Neural cell (in vitro differentiated cells): Measurements from ENCODE around the gene SDK2. TPM values are rescaled to one million over a fixed set of nuclear protein-coding genes. Genes with fewer than 3 reads are reported as not detected.

Experiments used
- H2AFZ ChIP-seq: fragments of 200-600, 300-800 bp; sonication (generic), shearing (Covaris generic); 2 replicates; pipeline ENCODE4 v1.6.0; 2014; ENCODE audit warnings: low read depth, mild to moderate bottlenecking, antibody characterized with exemption, low read length, moderate library complexity
- H3F3A ChIP-seq: fragments of 200-600 bp; shearing (Covaris generic); 2 replicates; pipeline ENCODE4 v1.6.1; 2016; ENCODE audit warnings: mild to moderate bottlenecking, moderate library complexity, mixed read lengths, antibody characterized with exemption, low read length; ENCODE audit not compliant: insufficient read depth, poor library complexity, severe bottlenecking
- H3K27ac ChIP-seq: fragments of 200-600, 300-800 bp; sonication (generic), shearing (Covaris generic); 2 replicates; pipeline ENCODE4 v1.5.1; 2014; ENCODE audit warnings: mild to moderate bottlenecking, low read length, moderate library complexity
- H3K27me3 ChIP-seq: fragments of 300-800, 200-600 bp; sonication (generic), shearing (Covaris generic); 2 replicates; pipeline ENCODE4 v1.6.0; 2014; ENCODE audit warnings: mild to moderate bottlenecking, low read depth, low read length, moderate library complexity; ENCODE audit not compliant: insufficient read depth
- H3K36me3 ChIP-seq: fragments of 300-800, 200-600 bp; sonication (generic), shearing (Covaris generic); 2 replicates; pipeline ENCODE4 v1.5.1; 2014; ENCODE audit warnings: mild to moderate bottlenecking, antibody characterized with exemption, low read length, moderate library complexity; ENCODE audit not compliant: insufficient read depth
- H3K4me2 ChIP-seq: fragments of 300-800, 200-600 bp; sonication (generic), shearing (Covaris generic); 2 replicates; pipeline ENCODE4 v1.6.0; 2014; ENCODE audit warnings: mild to moderate bottlenecking, low read length
- H3K4me3 ChIP-seq: fragments of 300-800, 200-600 bp; sonication (generic), shearing (Covaris generic); 2 replicates; pipeline ENCODE4 v1.5.1; 2014; ENCODE audit warnings: mild to moderate bottlenecking, low read length, moderate library complexity
- H3K79me2 ChIP-seq: fragments of 200-600 bp; shearing (Covaris generic); replicated peaks from 2 replicates; pipeline ENCODE4 v1.6.0; 2014; ENCODE audit warnings: mild to moderate bottlenecking, low read length, moderate library complexity; ENCODE audit not compliant: insufficient read depth
- H3K9ac ChIP-seq: fragments of 300-800, 200-600 bp; sonication (generic), shearing (Covaris generic); 2 replicates; pipeline ENCODE4 v1.6.1; 2016; ENCODE audit warnings: mild to moderate bottlenecking, low read length, mixed read lengths
- H3K9me2 ChIP-seq: fragments of 200-600 bp; shearing (Covaris generic); 2 replicates; pipeline ENCODE4 v1.6.1; 2016; ENCODE audit warnings: mild to moderate bottlenecking, low read length, mixed read lengths; ENCODE audit not compliant: insufficient read depth
- H3K9me3 ChIP-seq: fragments of 200-600, 300-800 bp; sonication (generic), shearing (Covaris generic); 2 replicates; pipeline ENCODE4 v1.6.1; 2016; ENCODE audit warnings: mild to moderate bottlenecking, mixed run types, low read length, moderate library complexity, mixed read lengths
- H4K20me1 ChIP-seq: fragments of 200-600 bp; shearing (Covaris generic); 2 replicates; pipeline ENCODE4 v1.6.1; 2016; ENCODE audit warnings: mild to moderate bottlenecking, mixed run types; ENCODE audit not compliant: insufficient read depth
- CTCF ChIP-seq: fragments of 450-650 bp; IDR thresholded peaks from 2 replicates; pipeline ENCODE4 v1.5.1; 2014; ENCODE audit warnings: antibody characterized with exemption, mild to moderate bottlenecking, moderate library complexity; ENCODE audit not compliant: poor library complexity, severe bottlenecking
- EP300 ChIP-seq: fragments of 450-650 bp; conservative IDR thresholded peaks from 2 replicates; pipeline ENCODE4 v1.6.1; 2014; ENCODE audit warnings: antibody characterized with exemption, mild to moderate bottlenecking, moderate library complexity; ENCODE audit not compliant: poor library complexity, severe bottlenecking
- EZH2 ChIP-seq: fragments of 200-600, 300-800 bp; shearing (Covaris generic), sonication (generic); IDR thresholded peaks from 2 replicates; pipeline ENCODE4 v1.6.1; 2014; ENCODE audit warnings: antibody characterized with exemption, low read length, borderline replicate concordance, mild to moderate bottlenecking; ENCODE audit not compliant: insufficient read depth, poor library complexity, severe bottlenecking
- MXI1 ChIP-seq: fragments of 450-650 bp; conservative IDR thresholded peaks from 2 replicates; pipeline ENCODE4 v1.6.1; 2014; ENCODE audit warnings: antibody characterized with exemption, mild to moderate bottlenecking; ENCODE audit not compliant: poor library complexity, severe bottlenecking
- POLR2AphosphoS5 ChIP-seq: IDR thresholded peaks from 2 replicates; pipeline ENCODE4 v1.6.1; 2012
- RAD21 ChIP-seq: fragments of 450-650 bp; conservative IDR thresholded peaks from 2 replicates; pipeline ENCODE4 v1.6.1; 2014; ENCODE audit warnings: antibody characterized with exemption, mild to moderate bottlenecking, moderate library complexity
- REST ChIP-seq: IDR thresholded peaks from 2 replicates; pipeline ENCODE4 v1.6.1; 2012; ENCODE audit warnings: borderline replicate concordance
- SMC3 ChIP-seq: fragments of 450-650 bp; conservative IDR thresholded peaks from 2 replicates; pipeline ENCODE4 v1.6.1; 2014; ENCODE audit warnings: antibody characterized with exemption, mild to moderate bottlenecking, moderate library complexity; ENCODE audit not compliant: poor library complexity
- TAF1 ChIP-seq: IDR thresholded peaks from 2 replicates; pipeline ENCODE4 v1.6.1; 2012; ENCODE audit warnings: low read depth
- polyA plus RNA-seq: library from polyadenylated mRNA; depleted of rRNA; stranded (reverse); fragments of >200 nt; gene quantifications from 2 replicates; pipeline ENCODE4 v1.2.3, GENCODE V29; 2014

Gene SDK2
- polyA plus RNA-seq, 1 donor from 2014 or later, result 0.73 TPM

GRCh38 chr17:73352261-73352660 is 292.0 kb downstream of the SDK2 start:
- Histone ChIP-seq H3K4me3 (no peak overlapping the region), H3K27ac (no peak overlapping the region), H3F3A (no peaks in the 10 kb centered on the region), H3K4me2 (no peak overlapping the region), H3K9me3 (no peaks in the 10 kb centered on the region), H4K20me1 (no peaks in the 10 kb centered on the region), H3K79me2 (no peaks in the 10 kb centered on the region), H3K36me3 (no peaks in the 10 kb centered on the region), H3K27me3 (no peaks in the 10 kb centered on the region), H2AFZ (no peak overlapping the region), H3K9me2 (no peaks in the 10 kb centered on the region), H3K9ac (no peak overlapping the region)
- no peak for TF ChIP-seq POLR2AphosphoS5
- no peak for TF ChIP-seq MXI1
- no peak for TF ChIP-seq SMC3
- no peak for TF ChIP-seq EP300
- TF ChIP-seq REST, result no peak

GRCh38 chr17:73351764-73352163 is 292.5 kb downstream of the SDK2 start:
- no peak overlapping the region for H3K4me2 ChIP-seq
- H3K79me2 ChIP-seq, result no peaks in the 10 kb centered on the region
- H3K36me3 ChIP-seq, result no peaks in the 10 kb centered on the region
- H3K4me3 ChIP-seq, result no peak overlapping the region
- H3F3A ChIP-seq, result no peaks in the 10 kb centered on the region
- no peaks in the 10 kb centered on the region for H3K27me3 ChIP-seq
- H3K9ac ChIP-seq, result no peak overlapping the region
- no peaks in the 10 kb centered on the region for H4K20me1 ChIP-seq
- no peak for TF ChIP-seq POLR2AphosphoS5
- TF ChIP-seq TAF1, result no peak
- TF ChIP-seq MXI1, result no peak
- TF ChIP-seq CTCF, result no peak
- TF ChIP-seq REST, result no peak
- TF ChIP-seq SMC3, result no peak
- TF ChIP-seq RAD21, result no peak
- no peak for TF ChIP-seq EZH2
- TF ChIP-seq EP300, result no peak
- no peaks in the 10 kb centered on the region for H3K9me2 ChIP-seq
- no peaks in the 10 kb centered on the region for H3K9me3 ChIP-seq
- H2AFZ ChIP-seq, result no peak overlapping the region
- no peak overlapping the region for H3K27ac ChIP-seq
